Tibial nerve (tissue), 4 donors: ENCODE measurements around the gene OPCML. TPM values are rescaled to one million over a fixed set of nuclear protein-coding genes. Genes with fewer than 3 reads are reported as not detected.

Experiments
- DNase-seq, 2 donors: peaks; one replicate each; pipeline ENCODE4 v3.0.0-alpha.2; 2019; ENCODE audit warnings: low spot score in 2 of 2
- H3K27ac ChIP-seq, 4 donors: fragments of 200-600 bp; sonication (generic) in 3 of 4; one replicate each; pipeline ENCODE4 v1.5.1; 2017 to 2019; ENCODE audit warnings: mild to moderate bottlenecking in 1 of 4
- H3K27me3 ChIP-seq, 2 donors: fragments of 200-600 bp; sonication (generic) in 1 of 2; one replicate each; pipeline versions ENCODE4 v1.5.1 to v1.6.0; 2017 to 2019
- H3K36me3 ChIP-seq, 3 donors: fragments of 200-600 bp; sonication (generic); one replicate each; pipeline ENCODE4 v1.5.1; 2018 to 2019
- H3K4me1 ChIP-seq, 4 donors: fragments of 200-600 bp; sonication (generic) in 3 of 4; one replicate each; pipeline ENCODE4 v1.5.1; 2017 to 2019
- H3K4me3 ChIP-seq, 4 donors: fragments of 200-600 bp; sonication (generic) in 3 of 4; one replicate each; pipeline ENCODE4 v1.5.1; 2017 to 2019; ENCODE audit warnings: mild to moderate bottlenecking in 1 of 4, moderate library complexity in 1 of 4
- H3K9me3 ChIP-seq, 4 donors: fragments of 200-600 bp; sonication (generic) in 3 of 4; one replicate each; pipeline ENCODE4 v1.5.1; 2017 to 2019
- EP300 ChIP-seq, 2 donors: sonication (generic); formaldehyde crosslinking; IDR thresholded peaks; one replicate each; pipeline ENCODE4 v1.6.1; 2017; ENCODE audit warnings: antibody characterized with exemption in 2 of 2, mild to moderate bottlenecking in 1 of 2
- POLR2A ChIP-seq, 2 donors: fragments of 450-650 bp; IDR thresholded peaks; one replicate each; pipeline ENCODE4 v1.6.1; 2017; ENCODE audit warnings: antibody characterized with exemption in 2 of 2, mild to moderate bottlenecking in 2 of 2, moderate library complexity in 2 of 2
- WGBS, 2 donors: methylation state at CpG; one replicate each; pipeline ENCODE4 v1.1.5; 2018; 5-methylcytosine and 5-hydroxymethylcytosine counted together
- total RNA-seq, 4 donors: library from RNA; depleted of rRNA; stranded (reverse); fragments of >200 nt; gene quantifications; one replicate each; pipeline ENCODE4 v1.1.0, GENCODE V29; 2016
- TF ChIP-seq, protein P1 (sequence below), 5 experiments: fragments of 200-600 bp in 3 of 5; fragments of 450-650 bp in 2 of 5; sonication (generic) in 3 of 5; IDR thresholded peaks; one replicate each; pipeline ENCODE4 v1.5.1; 2016 to 2019; ENCODE audit warnings: antibody characterized with exemption in 5 of 5, mild to moderate bottlenecking in 3 of 5, moderate library complexity in 2 of 5

Gene OPCML
- total RNA-seq, 4 donors from 2014 or later: 1.0 to 10.8 (median 1.9) TPM

DNA sequence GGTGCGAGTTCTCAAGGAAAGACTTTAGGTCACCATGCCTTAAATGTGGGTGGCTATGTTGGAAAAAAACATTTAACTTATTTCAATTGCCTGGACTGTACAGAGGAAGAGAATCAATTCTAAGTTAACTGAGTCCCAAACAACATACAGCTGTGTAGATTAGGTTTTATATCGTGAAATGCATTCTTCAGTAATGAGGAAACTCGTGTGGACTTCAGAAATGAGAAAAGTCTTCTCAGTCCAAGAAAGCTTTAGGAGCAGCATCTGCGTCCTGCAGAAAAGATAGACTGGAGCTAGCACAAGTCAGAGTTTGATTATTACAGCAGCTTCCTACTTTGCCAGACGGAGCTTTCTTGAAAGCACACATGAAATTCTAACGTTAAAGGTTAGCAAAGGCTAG lies 673.0 kb downstream of the OPCML start:
- DNase-seq: no peak
- TF ChIP-seq EP300 (IDR thresholded peaks at IDR 0.05) (no peak), POLR2A (IDR thresholded peaks at IDR 0.05) (no peak)
- TF ChIP-seq, protein P1, sequence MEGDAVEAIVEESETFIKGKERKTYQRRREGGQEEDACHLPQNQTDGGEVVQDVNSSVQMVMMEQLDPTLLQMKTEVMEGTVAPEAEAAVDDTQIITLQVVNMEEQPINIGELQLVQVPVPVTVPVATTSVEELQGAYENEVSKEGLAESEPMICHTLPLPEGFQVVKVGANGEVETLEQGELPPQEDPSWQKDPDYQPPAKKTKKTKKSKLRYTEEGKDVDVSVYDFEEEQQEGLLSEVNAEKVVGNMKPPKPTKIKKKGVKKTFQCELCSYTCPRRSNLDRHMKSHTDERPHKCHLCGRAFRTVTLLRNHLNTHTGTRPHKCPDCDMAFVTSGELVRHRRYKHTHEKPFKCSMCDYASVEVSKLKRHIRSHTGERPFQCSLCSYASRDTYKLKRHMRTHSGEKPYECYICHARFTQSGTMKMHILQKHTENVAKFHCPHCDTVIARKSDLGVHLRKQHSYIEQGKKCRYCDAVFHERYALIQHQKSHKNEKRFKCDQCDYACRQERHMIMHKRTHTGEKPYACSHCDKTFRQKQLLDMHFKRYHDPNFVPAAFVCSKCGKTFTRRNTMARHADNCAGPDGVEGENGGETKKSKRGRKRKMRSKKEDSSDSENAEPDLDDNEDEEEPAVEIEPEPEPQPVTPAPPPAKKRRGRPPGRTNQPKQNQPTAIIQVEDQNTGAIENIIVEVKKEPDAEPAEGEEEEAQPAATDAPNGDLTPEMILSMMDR (IDR thresholded peaks at IDR 0.05): no peak
- H3K4me1 ChIP-seq: no peaks in the 10 kb centered on the region
- WGBS, 2 donors: 59 to 61% methylated on average over 6 of the region's 6 CpGs
- H3K9me3 ChIP-seq: no peaks in the 10 kb centered on the region
- no peak overlapping the region for H3K4me3 ChIP-seq
- H3K27me3 ChIP-seq: no peaks in the 10 kb centered on the region
- no peak overlapping the region for H3K27ac ChIP-seq
- no peaks in the 10 kb centered on the region for H3K36me3 ChIP-seq

DNA sequence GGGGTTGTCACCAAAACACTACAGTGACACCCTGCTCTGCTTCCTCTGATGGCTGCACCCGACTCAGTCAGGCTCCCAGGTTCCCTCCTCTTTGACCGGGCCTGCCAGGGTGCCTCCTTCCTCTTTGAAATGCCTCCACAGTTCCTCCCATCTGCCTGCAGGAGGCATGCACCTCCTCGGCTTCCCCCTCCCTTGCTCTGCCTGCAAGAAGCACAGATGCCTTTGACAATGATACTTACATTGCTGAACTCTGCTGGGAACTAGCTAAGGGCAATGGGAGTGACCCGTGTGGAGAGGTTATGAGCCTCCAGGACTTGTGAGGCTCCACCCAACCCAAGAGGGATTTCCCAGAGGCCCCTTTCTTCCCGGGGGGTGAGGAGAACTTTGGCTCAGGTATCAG lies 674.1 kb downstream of the OPCML start:
- no peaks in the 10 kb centered on the region for H3K9me3 ChIP-seq
- no peaks in the 10 kb centered on the region for H3K4me1 ChIP-seq
- DNase-seq: no peak
- TF ChIP-seq, protein P1 (IDR thresholded peaks at IDR 0.05): no peak
- TF ChIP-seq EP300 (IDR thresholded peaks at IDR 0.05) (no peak), POLR2A (IDR thresholded peaks at IDR 0.05) (no peak)
- H3K27ac ChIP-seq: no peak overlapping the region
- H3K36me3 ChIP-seq: no peaks in the 10 kb centered on the region
- H3K4me3 ChIP-seq: no peak overlapping the region
- H3K27me3 ChIP-seq: no peaks in the 10 kb centered on the region
- 15 to 19% methylated on average over 5 of the region's 5 CpGs for WGBS, 2 donors

DNA sequence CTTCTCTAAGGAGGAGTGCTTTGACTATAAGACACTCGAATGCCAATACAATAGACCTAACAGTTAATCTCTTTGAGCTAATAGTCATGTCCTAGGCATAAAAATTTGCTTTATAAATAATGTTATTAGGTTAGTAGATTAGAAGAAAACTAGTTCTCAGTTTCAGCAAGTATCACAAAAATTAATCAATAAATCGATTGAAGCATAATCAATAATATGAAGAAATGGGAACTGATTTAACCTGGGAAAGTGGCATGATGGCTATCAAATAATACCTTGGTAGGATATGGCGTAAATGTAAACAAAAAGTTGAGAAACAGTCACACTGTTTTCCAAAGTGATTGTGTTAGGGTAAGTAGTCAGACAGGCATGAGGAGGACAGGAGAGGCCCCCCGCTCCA lies 676.3 kb downstream of the OPCML start:
- TF ChIP-seq, protein P1 (IDR thresholded peaks at IDR 0.05): no peak
- TF ChIP-seq EP300 (IDR thresholded peaks at IDR 0.05) (no peak), POLR2A (IDR thresholded peaks at IDR 0.05) (no peak)

DNA sequence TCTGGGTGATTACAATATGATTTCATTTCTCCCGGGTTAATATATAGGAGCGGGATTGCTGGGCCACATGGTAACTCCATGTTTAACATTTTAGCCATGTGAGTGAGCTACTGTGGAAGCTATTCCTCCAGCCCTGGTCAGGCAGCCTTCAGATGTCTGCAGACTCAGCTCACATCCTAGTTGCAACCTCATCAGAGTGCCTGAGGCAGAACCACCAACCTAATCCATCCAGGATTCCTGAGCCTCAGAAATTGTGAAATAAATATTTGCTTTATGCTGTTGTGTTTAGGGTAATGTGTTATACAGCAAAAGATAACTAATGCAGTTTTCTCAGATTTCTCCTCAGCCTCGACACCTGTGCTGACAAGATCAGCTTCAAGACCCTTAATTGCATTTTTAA lies 676.8 kb downstream of the OPCML start:
- H3K27ac ChIP-seq: no peak overlapping the region
- H3K36me3 ChIP-seq: no peaks in the 10 kb centered on the region
- no peaks in the 10 kb centered on the region for H3K9me3 ChIP-seq
- WGBS, 2 donors: 96 to 99% methylated on average over 3 of the region's 3 CpGs
- H3K4me3 ChIP-seq: no peak overlapping the region
- TF ChIP-seq EP300 (IDR thresholded peaks at IDR 0.05) (no peak), POLR2A (IDR thresholded peaks at IDR 0.05) (no peak)
- TF ChIP-seq, protein P1 (IDR thresholded peaks at IDR 0.05): no peak
- no peak for DNase-seq
- H3K4me1 ChIP-seq: no peaks in the 10 kb centered on the region
- H3K27me3 ChIP-seq: no peaks in the 10 kb centered on the region

More for the DNA sequence above, 676.3 kb downstream of the OPCML start:
- DNase-seq: no peak
- no peak overlapping the region for H3K4me3 ChIP-seq
- no peaks in the 10 kb centered on the region for H3K4me1 ChIP-seq
- no peaks in the 10 kb centered on the region for H3K36me3 ChIP-seq
- H3K27ac ChIP-seq: no peak overlapping the region
- no peaks in the 10 kb centered on the region for H3K9me3 ChIP-seq
- 93 to 96% methylated on average over 4 of the region's 4 CpGs for WGBS, 2 donors
- H3K27me3 ChIP-seq: no peaks in the 10 kb centered on the region

DNA sequence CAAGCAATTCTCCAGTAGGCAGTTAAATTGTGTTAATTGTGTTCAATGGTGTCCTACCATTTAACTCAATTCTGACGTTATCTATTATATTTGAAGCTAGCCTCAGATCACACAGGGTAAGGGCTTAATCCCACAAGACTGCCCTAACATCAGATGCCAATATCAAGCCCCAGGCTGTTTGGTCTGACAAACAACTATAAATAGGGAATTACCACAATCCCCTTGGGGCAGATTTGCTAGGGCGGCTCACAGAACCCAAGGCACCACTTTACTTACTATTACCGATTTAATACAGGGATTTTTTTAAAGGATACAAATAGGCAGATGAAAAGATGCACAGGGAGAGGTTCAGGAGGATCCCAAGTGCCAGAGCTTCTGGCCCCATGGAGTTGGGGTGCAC lies 678.4 kb downstream of the OPCML start:
- no peak overlapping the region for H3K27ac ChIP-seq
- DNase-seq: no peak
- 59 to 70% methylated on average over 3 of the region's 3 CpGs for WGBS, 2 donors
- no peaks in the 10 kb centered on the region for H3K4me1 ChIP-seq
- no peaks in the 10 kb centered on the region for H3K36me3 ChIP-seq
- H3K9me3 ChIP-seq: no peaks in the 10 kb centered on the region
- TF ChIP-seq POLR2A (IDR thresholded peaks at IDR 0.05) (no peak), EP300 (IDR thresholded peaks at IDR 0.05) (no peak)
- TF ChIP-seq, protein P1 (IDR thresholded peaks at IDR 0.05): no peak
- no peak overlapping the region for H3K4me3 ChIP-seq
- H3K27me3 ChIP-seq: no peaks in the 10 kb centered on the region
